Activated naive CD8-positive, alpha-beta T cell treated with anti-CD3 and anti-CD28 coated beads, Interleukin-2, amount 50 U/mL, for 16 hours (primary cell): ENCODE results near the gene RGMA.
"Not testable (repeated sequence)": the region's sequence is repeated elsewhere in the genome, so short reads cannot be mapped to it uniquely, and the experiment has no call there.

Experiments used
- DNase-seq: peaks from one replicate; pipeline ENCODE4 v3.0.0-alpha.2; 2020; ENCODE audit warnings: low read depth, low spot score

RGMA gene

DNA sequence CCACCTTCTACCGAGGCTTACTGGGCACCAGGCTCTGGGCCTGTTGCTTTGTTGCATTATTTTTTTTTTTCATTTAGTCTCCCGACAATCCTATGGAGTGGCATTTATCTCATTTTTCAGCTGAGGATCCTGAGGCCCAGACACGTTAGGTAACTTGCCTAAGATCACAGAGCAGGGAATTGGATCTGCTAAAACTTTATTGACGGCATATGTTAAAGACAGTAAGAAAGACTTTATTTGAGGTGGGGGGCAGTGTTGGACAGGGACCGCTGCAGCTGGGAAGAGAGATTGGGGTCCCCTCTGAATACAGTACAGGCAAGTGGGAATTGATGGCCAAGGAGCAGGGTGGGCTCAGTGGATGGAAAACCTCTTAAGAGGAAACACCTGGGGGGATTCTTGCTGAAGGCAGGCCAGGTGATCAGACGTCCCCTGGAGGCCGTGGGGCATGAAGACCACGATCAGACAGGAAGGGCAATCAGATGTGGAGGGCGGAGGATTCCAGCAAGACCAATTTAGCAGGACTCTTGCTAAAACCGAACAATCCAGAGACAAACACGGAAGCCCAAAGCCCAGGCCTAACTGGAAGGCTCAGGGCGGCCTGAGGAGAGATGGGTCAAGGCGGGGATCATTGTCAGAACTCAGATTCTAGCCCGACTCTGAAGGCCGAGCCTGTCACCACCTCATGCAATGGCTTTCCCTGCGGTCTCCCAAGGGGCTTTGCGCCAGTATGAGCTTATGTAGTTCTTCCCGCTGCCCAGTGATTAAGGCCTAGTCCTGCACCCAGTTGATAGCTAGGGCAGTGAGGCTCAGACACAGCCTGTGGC is 53.7 kb downstream of the RGMA start:
- DNase-seq, result no peak

DNA sequence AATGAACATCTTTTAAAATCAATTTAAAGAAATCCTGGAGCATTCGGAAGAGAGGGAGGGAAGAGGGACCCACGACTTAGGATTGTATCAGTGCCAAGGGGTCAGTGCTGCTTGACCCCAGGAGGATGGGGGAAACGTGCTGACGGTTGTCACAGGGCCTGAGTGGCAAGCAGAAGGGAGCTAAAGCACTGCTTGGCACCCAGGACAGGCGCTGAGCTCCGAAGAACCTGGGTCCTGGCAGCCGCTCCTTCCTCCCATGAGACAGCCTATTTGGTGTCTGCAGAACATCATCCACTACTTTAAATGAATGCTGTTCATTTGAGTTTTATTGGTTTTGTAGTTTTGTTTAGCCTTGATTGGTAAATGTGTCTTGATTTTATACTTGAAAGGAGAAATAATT is 54.5 kb downstream of the RGMA start:
- no peak for DNase-seq

DNA sequence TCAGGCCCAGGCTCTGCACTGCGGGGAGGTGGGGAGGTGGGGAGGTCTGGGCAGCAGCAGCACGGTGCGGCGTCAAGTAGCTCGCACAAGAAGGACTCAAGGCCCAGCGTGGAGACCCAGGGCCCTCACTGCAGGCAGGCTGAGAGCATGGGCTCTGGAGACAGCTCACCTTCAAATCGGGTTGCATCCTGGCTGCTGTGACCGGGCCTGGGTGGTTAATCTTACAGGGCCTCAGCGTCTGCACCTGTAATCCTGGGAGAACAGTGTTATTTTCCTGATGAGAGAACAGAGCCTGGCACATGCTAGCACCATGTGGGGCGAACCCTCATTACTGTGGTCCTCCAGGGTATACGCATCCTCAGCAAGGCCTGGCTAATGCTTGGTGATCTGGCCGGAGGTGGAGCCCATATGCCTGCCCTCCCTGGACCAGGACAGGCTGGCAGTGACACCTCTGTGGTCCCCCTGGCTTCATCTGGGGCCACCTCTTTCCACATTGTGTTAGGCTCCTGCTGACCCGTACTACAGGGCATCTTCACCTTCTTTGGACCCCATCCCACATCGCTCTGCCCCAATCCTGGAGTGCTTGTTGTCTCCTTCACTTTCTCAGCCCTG is 55.5 kb downstream of the RGMA start:
- DNase-seq, result no peak

DNA sequence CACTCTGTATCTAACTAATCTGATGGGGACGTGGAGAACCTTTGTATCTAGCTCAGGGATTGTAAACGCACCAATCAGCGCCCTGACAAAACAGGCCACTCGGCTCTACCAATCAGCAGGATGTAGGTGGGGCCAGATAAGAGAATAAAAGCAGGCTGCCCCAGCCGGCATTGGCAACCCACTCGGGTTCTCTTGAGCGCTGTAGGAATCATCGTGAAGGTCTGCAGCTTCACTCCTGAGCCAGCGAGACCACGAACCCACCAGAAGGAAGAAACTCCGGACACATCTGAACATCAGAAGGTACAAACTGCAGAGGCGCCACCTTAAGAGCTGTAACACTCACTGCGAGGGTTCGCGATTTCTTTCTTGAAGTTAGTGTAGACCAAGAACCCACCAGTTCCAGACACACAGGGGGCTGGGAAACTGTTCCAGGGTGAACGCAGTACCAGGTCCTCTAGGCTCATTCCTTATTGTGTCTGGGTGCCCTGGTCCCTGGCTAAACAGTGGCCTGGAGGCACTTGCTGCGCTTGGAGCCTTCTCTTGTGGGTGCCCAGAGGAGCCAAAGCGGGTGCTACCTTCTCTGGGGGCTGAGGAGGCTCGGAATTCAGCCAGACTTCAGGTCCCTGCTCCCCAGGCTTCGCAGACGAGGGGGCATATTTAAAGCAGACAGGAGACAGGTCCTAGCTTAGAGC is 56.4 kb downstream of the RGMA start:
- DNase-seq, result not testable (repeated sequence)

DNA sequence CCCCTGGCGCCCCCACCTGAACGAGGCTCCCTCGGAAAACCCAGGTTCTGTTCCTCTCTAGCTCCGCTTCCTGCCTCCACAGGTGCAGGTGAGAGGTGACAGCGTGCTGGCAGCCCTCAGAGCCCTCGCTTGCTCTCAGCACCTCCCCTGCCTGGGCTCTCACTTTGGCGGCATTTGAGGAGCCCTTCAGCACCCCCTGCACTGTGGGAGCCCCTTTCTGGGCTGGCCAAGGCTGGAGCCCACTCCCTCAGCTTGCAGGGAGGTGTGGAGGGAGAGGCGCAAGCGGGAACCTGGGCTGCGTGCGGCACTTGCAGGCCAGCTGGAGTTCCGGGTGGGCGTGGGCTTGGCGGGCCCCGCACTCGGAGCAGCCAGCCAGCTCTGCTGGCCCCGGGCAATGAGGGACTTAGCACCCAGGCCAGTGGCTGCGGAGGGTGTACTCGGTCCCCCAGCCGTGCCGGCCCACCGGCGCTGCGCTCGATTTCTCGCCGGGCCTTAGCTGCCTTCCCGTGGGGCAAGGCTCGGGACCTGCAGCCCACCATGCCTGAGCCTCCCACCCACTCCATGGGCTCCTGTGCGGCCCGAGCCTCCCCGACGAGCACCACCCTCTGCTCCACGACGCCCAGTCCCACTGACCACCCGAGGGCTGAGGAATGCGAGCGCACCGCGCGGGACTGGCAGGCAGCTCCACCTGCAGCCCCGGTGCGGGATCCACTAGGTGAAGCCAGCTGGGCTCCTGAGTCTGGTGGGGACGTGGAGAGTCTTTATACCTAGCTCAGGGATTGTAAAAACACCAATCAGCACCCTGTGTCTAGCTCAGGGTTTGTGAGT is 57.2 kb downstream of the RGMA start:
- not testable (repeated sequence) for DNase-seq

DNA sequence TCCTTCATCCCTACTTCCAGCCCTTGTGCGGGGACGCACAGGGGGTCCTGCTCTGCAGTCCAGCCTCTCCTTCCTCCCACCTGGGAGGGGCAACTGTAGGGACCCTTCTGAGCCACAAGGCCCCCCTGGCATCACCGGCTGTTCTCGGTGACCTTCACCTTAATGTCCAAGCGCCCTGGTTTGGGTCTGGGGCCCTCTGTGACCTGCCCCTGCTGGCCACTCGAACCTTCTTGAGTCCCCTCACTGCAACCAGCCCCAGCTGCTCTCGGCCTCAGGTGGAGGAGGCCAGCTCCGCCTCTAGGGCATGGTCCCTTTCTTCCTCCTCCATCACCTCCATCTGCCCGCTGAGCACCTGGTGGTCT is 57.9 kb downstream of the RGMA start:
- no peak for DNase-seq

DNA sequence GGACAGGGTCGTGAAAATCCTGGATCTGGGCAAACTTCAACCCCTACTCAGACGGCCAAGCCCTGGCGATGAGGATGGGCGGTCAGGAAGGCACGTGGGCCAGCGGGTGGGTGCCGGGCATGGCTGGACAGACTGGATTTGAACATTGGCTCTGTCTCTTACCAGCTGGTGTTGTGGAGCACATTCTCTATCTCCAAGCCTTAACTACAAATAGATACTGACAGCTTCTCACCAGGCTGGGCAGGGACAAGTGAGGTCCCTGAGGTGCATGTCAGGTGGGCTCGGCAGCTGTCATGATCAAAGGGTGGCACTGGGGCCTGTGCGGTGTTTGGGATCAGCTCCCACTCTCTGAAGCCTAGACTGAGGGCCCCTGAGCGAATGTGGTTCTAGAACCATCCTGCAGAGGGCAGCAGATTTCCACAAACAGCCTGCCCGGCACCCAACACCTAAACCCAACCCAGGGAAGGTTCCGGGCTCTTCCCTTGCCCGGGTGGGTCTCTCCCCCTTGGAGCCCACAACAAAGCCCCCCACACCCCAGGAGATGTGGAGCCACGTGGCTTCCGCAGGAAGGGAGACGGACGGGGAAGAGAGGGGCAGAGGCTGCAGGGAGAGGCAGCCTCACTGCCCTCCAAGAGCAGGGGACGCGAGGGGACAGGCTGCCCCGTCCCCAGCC is 58.4 kb downstream of the RGMA start:
- DNase-seq, result peak; percentile 14

DNA sequence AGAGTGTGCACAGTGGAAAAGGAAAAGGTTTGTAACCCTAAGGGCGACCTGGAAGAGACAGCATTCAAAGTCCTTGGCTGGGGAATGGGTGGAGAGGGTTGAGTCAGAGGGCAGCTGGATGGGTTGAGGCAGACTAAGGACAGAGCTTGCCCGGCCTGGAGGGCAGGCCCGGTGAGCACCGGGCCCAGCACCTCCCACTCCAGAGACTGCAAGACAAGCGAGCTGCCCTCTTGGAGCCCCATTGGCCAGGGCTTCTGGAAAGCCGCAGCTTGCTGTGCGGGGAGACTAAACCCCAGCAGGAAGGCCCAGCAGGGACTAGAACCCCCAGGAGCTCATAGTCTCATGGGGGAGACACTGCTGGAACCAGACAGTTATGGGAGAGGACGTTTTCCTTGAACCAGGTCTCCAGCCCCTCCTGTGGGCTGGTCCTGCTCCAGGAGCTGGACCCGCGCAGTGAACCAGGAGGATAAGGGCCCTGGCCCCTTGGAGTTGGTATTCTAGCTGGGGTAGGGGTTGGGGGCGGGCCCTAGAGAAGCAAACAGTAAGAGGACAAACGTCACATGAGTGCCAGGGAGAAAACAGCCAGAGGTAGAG is 59.1 kb downstream of the RGMA start:
- no peak for DNase-seq

DNA sequence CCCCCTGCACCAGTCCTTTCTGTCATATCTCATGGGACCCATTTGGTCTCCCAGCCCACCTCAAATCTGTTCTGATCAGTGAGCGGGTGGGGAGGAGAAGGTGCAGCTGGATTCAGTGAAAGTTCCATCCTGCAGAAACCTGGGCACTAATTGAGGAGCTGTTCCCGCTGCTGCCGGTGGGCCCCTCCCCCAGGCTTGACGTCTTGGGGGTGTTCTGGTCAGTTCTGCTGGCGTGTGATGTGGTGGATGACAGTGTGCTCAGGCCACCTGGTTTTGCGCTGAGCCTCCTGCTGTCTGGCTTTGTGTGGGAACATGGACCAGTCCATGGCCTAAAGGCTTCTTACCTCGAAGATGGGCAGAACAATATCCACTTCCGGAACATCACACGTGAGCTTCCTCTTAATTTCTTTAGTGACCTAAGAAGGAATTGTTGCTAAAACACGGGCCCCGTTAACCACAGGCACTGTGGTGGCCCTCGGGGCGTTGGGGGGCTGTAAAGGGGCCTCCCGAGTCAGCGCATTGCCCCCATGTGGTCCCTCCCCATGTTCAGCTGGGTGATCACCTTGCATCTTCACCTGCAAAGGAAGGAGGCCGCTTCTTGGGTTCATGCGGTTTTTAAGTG is 59.7 kb downstream of the RGMA start:
- DNase-seq, result no peak

DNA sequence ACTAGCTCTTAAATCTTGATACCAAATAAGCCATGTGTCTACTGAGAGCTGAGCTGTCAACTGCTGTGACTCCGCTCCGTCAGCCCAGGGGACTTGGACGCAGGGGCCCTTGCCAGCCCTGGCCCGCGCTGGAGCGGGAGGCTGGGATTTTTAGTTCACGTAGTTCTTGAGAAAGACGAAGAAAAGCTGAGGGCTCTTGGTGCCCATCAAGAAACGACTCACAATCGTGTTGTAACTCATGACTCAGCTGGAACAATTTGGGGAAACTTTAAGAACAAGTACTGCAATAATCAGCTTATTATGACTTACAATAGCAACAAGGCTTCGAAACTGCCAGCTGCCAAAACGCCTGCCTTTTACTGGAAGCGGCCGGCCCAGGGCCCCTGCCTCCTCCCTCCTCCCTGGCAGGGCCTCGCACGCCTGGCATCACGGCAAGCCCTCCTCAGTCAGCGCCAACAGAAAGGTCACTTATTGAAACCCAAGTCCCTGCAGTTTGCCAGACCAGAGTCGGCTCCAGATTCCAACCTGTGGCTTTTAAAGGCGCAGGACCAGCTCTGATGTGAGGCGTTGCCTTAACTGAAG is 60.3 kb downstream of the RGMA start:
- no peak for DNase-seq

DNA sequence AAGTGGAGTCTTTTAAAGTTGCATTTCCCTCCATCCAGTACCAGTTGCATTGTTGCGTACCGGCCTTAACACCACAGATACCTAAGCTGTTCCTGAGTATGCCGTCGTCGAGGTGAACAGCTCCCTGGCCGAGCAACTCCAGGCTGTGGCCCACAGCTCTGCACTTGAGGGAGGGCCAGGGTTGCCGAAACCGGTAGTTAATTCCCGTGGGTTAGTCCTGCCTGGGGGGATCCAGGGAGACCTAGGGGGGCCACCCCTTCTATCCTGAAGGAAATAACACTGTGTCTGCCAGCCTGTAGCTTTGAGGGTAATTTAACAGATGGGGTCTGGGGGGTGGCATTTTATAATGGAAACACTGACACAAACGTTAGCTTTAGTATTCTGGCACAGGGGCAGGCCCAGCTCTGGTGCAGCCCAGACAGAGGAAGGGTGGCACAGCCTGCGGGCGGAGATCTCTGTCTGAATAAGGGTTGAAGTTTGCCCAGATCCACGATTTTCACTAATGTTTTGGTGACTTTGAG is 60.8 kb downstream of the RGMA start:
- DNase-seq, result no peak

DNA sequence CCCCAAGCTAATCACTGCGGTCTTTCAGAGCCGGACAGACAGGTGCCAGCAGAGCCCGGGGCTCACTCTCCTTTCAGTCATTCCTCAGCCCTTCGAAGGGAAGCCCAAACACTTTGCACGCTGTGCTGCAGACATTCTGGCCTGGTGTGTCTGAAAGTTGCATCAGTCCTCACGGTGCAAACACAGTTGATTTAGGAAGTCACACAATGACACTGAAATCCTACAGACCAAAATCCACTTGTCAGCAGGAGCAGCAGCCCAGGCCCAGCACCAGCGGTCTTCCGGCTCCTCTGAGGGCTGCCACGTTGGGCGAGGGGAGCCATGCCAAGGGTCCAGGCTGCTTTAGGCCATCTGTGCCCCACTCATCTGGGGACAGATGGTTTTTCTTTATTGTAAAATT is 61.6 kb downstream of the RGMA start:
- DNase-seq, result no peak

DNA sequence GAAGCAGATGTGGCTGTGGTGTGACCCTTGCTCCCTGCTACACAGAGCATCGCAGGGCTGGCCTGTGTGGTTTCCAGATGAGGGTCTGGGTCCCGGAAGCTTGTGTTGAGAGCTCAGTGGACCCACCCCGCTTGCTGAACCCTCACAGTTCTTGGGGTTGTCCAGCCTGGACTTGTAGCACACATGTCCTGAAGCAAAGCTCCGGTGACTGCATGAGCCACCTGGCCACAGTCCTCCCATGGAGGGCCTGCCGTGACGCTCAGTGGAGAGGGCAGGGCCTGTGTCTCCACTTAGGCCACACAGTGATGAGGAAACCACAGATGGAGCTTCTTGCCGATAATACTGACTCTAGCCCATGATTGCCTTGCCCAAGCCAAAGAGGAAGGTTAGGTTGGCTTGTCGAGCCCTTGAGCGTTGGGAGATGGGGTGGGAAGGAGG is 62.6 kb downstream of the RGMA start:
- DNase-seq, result no peak

DNA sequence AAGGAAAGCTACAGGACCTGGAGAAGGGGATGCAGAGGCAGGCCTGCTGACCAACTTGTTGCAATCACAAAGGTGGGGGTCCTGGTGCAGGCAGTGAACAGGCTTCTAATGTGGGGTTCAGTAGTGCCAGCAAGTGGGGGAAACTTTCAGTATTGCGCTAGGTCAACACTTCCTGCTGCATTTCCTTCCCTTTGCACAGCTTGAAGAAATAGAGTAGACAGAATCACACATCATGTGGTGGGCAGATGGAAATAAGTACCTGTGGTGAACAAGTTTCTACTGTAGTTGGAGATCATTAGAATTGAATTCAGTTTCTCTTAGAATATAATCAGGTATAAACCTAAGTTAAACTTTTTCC is 63.4 kb downstream of the RGMA start:
- no peak for DNase-seq

DNA sequence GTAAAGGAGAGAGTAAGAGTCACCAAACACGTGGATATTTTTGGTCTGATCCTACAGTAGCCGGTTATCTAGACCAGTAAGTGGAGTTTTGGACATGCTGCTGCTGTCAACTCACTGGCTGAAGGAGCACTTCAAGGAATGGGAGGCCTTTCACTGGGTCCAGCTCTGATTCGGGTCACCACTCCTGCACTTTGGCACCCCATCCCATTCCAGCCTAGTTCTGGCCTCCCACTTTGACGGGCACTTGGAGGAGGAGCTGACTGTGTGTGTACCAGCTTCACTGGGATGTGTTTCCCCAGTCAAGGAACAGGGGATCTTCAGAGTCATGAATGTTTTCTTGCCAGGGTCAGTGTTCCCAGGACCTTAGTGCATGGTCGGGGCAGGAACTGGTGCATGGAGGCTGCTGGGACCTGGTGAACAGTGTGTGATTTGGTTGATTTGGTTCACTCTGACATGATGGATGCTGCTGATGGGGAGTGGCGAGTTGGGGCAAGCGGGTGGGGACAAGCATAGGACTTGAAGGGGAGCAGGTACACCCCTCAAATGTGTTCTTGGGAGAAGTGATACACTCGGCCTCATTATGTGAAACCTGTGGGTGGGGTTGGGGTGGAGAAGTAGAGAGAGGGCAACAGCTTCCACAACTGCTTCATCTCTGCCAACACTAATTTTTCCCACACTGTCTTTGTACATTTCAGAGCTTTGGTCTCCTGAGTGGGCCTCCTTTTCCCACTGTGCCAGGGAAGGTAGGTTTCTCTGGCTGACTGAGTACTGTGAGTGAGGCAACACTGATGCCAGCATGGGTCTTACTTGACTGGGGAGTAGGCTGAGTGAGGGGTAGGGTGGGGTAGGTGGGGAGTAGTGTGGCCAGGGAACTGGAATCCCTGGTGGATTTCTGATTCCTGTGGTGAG is 64.0 kb downstream of the RGMA start:
- DNase-seq, result no peak

DNA sequence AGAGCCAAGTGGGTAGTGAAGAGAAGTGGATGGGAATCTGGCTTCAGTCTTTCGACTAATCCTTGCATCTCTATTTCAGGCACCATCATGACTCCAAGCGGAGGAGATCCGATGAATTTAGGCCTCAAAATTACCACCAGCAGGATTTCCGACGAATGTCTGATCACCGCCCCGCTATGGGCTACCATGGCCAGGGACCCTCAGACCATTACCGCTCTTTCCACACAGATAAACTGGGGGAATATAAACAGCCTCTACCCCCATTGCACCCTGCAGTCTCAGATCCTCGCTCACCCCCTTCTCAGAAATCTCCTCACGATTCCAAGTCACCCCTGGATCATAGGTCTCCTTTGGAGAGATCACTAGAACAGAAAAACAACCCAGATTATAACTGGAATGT is 64.7 kb downstream of the RGMA start:
- DNase-seq, result no peak

DNA sequence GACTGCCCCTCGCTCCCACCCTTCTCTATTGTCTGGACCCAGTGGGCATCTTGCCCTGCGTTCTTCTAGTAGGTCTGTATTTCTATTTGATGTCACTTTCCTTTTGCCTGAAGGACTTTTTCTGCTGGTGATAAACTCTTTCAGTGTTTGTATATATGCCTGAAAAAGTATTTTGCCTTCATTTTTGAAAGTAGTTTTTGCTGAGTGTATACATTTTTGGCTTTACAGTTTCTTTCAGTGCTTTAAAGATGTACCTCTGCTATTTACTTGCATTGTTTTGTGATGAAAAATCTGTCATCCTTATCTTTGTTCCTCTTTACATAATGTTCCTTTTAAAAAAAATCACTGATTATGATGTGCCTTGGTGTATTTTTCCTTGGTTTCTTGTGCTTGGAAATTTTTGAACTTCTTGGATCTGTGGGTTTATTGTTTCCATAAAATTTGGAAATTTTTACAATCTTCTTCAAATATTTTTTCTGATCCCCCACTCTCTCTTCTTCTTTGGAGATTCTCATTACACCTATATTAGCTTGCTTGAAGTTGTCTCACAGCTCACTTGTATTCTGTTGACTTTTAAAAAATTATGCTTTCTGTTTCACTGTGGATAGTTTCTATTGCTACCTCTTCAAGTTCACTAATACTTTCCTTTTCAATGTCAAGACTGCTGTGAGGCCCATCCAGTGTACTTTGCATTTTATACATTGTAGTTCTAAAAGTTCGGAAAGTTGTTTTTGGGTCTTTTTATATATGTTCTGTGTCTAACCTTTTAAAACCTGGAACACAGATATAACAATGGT is 67.8 kb downstream of the RGMA start:
- no peak for DNase-seq

DNA sequence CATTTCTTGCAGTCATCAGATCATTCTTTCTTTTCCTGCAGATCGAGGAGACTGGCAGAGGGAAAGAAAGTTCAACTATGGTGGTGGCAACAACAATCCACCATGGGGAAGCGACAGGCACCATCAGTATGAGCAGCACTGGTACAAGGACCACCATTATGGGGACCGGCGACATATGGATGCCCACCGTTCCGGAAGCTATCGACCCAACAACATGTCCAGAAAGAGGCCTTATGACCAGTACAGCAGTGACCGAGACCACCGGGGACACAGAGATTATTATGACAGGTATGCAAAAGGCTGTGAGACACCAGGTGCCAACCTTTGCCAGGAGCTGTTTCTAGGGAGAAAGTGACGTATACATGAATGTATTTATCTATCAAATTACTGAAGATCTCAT is 69.0 kb downstream of the RGMA start:
- no peak for DNase-seq
